SKM-1 (cell line): ENCODE results near the gene BET1L.
"Not testable (repeated sequence)": the region's sequence is repeated elsewhere in the genome, so short reads cannot be mapped to it uniquely, and the experiment has no call there.

Source experiments
- DNase-seq: peaks from one replicate; lab custom pipeline; 2025; ENCODE audit not compliant: unreplicated experiment; lab: John Stamatoyannopoulos, UW

The BET1L gene

GRCh38 chr11:197741-198235, 9.4 kb downstream of the BET1L start:
- DNase-seq = no peak

- DNase-seq = no peak
Observed at GRCh38 chr11:196786-197731, 10.1 kb downstream of the BET1L start.

GRCh38 chr11:193481-193880, 13.7 kb downstream of the BET1L start:
- DNase-seq = not testable (repeated sequence)

GRCh38 chr11:192674-193128, 14.5 kb downstream of the BET1L start, which contains the start of gene SCGB1C1:
SCGB1C1 (plus strand) TSS chr11:193078; CDS start chr11:193100, 22 bp downstream.
- not testable (repeated sequence) for DNase-seq

GRCh38 chr11:191490-192478, 15.4 kb downstream of the BET1L start:
- DNase-seq = not testable (repeated sequence)

GRCh38 chr11:190546-190945, 16.7 kb downstream of the BET1L start:
- not testable (repeated sequence) for DNase-seq

- not testable (repeated sequence) for DNase-seq
Observed at GRCh38 chr11:189843-190311, 17.3 kb downstream of the BET1L start.

GRCh38 chr11:189200-189783, 17.9 kb downstream of the BET1L start:
- not testable (repeated sequence) for DNase-seq

- DNase-seq = not testable (repeated sequence)
Observed at GRCh38 chr11:180242-180641, 27.0 kb downstream of the BET1L start.
